Thyroid gland (tissue), 4 donors: ENCODE data around the gene GPNMB. TPM values are rescaled to one million over a fixed set of nuclear protein-coding genes. Genes with fewer than 3 reads are reported as not detected.
A peak's percentile ranks its signal among the peaks of the same experiment; 100 is the strongest.
"Not testable (repeated sequence)": the region's sequence is repeated elsewhere in the genome, so short reads cannot be mapped to it uniquely, and the experiment has no call there.

ENCODE experiments used
- DNase-seq, 2 donors: peaks; one replicate each; pipeline ENCODE4 v3.0.0-alpha.2; 2019
- H3K27ac ChIP-seq, 3 donors: fragments of 200-600 bp; sonication (generic); 1 replicate in 2 of 3; 2 replicates in 1 of 3; pipeline ENCODE4 v1.5.1; 2016 to 2019; ENCODE audit warnings: mild to moderate bottlenecking in 1 of 3, moderate library complexity in 1 of 3
- H3K27me3 ChIP-seq: fragments of 200-600 bp; sonication (generic); one replicate; pipeline ENCODE4 v1.5.1; 2019
- H3K36me3 ChIP-seq, 2 donors: fragments of 200-600 bp; sonication (generic); one replicate each; pipeline ENCODE4 v1.5.1; 2016 to 2019
- H3K4me1 ChIP-seq, 2 donors: fragments of 200-600 bp; sonication (generic); one replicate each; pipeline ENCODE4 v1.5.1; 2017 to 2019
- H3K4me3 ChIP-seq, 3 donors: fragments of 200-600 bp; sonication (generic); replicated peaks in 1 of 3; 1 replicate in 2 of 3; 2 replicates in 1 of 3; pipeline ENCODE4 v1.5.1; 2016; ENCODE audit warnings: mild to moderate bottlenecking in 1 of 3
- H3K9me3 ChIP-seq: fragments of 200-600 bp; sonication (generic); one replicate; pipeline ENCODE4 v1.5.1; 2017
- POLR2A ChIP-seq, 2 donors: fragments of 450-650 bp; IDR thresholded peaks; one replicate each; pipeline ENCODE4 v1.6.1; 2017; ENCODE audit warnings: antibody characterized with exemption in 2 of 2, mild to moderate bottlenecking in 2 of 2, moderate library complexity in 1 of 2
- WGBS, 2 donors: methylation state at CpG; one replicate each; pipeline ENCODE4 v1.1.5; 2017; 5-methylcytosine and 5-hydroxymethylcytosine counted together
- intact Hi-C: fragments of 100-400 bp; cut with DNase I; formaldehyde crosslinking; loops from one replicate; pipeline ENCODE4 v1.15.1; 2023
- total RNA-seq, 4 donors: library from RNA; depleted of rRNA; stranded (reverse); fragments of >200 nt; gene quantifications; one replicate each; pipeline ENCODE4 v1.2.3, GENCODE V29; 2016
- TF ChIP-seq, protein P1 (sequence below), 6 experiments: fragments of 200-600 bp in 3 of 6; fragments of 450-650 bp in 3 of 6; sonication (generic) in 3 of 6; IDR thresholded peaks; one replicate each; pipeline ENCODE4 v1.5.1; 2016 to 2019; ENCODE audit warnings: antibody characterized with exemption in 6 of 6, mild to moderate bottlenecking in 2 of 6, inconsistent platforms in 1 of 6, moderate library complexity in 1 of 6

Gene GPNMB
- total RNA-seq, 4 donors from 2014 or later: 31.4 to 84.8 (median 69.9) TPM

GRCh38 chr7:23299770-23300300 is 53.3 kb downstream of the GPNMB start:
- H3K27me3 ChIP-seq: no peaks in the 10 kb centered on the region
- H3K4me1 ChIP-seq: peaks cover 35 to 46% of the 10 kb centered on the region in 2 donors
- no peaks in the 10 kb centered on the region for H3K9me3 ChIP-seq
- no peak for TF ChIP-seq POLR2A (IDR thresholded peaks at IDR 0.05)
- TF ChIP-seq, protein P1, sequence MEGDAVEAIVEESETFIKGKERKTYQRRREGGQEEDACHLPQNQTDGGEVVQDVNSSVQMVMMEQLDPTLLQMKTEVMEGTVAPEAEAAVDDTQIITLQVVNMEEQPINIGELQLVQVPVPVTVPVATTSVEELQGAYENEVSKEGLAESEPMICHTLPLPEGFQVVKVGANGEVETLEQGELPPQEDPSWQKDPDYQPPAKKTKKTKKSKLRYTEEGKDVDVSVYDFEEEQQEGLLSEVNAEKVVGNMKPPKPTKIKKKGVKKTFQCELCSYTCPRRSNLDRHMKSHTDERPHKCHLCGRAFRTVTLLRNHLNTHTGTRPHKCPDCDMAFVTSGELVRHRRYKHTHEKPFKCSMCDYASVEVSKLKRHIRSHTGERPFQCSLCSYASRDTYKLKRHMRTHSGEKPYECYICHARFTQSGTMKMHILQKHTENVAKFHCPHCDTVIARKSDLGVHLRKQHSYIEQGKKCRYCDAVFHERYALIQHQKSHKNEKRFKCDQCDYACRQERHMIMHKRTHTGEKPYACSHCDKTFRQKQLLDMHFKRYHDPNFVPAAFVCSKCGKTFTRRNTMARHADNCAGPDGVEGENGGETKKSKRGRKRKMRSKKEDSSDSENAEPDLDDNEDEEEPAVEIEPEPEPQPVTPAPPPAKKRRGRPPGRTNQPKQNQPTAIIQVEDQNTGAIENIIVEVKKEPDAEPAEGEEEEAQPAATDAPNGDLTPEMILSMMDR (IDR thresholded peaks at IDR 0.05): no peak
- H3K27ac ChIP-seq: peak overlapping the region in 2 of 3 donors; percentile 79 to 80
- no peak for DNase-seq
- peak overlapping the region; percentile 56 to 78 (median 71) for H3K4me3 ChIP-seq
- intact Hi-C loops: no loop called here
- WGBS, 2 donors: 13 to 17% methylated on average over 12 of the region's 12 CpGs
- H3K36me3 ChIP-seq: no peaks in the 10 kb centered on the region

DNA sequence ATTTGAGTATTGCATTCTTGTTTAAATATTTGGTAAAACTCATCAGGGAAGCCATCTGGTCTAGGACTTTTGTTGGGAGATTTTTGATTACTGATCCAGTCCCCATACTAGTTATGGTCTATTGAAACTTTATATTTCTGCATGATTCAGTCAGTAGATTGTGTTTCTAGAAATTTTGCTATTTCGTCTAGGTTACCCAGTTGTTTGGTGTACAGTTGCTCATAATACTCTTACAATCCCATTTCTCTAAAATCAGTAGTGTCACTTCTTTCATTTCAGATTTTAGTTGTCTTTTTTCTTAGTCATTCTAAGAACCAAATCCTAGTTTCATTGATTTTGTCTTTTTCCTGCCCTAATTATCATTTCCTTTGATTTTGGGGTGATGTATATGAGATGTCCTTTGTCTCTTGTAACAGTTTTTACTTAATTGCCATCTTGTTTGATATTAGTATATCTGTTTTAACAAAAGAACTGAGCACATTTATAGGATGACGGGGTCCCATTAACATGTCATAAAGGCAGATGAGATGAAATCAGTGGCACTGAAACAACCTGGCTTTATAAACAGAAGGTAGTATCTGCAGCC is 60.5 kb downstream of the GPNMB start:
- no peaks in the 10 kb centered on the region for H3K9me3 ChIP-seq
- peaks cover 4 to 18% of the 10 kb centered on the region in 2 donors for H3K36me3 ChIP-seq
- H3K4me1 ChIP-seq: peaks cover 8 to 23% of the 10 kb centered on the region in 2 donors
- no peak overlapping the region for H3K4me3 ChIP-seq
- DNase-seq: no peak
- no peak for TF ChIP-seq POLR2A (IDR thresholded peaks at IDR 0.05)
- TF ChIP-seq, protein P1 (IDR thresholded peaks at IDR 0.05): no peak
- intact Hi-C loops: no loop called here
- no peaks in the 10 kb centered on the region for H3K27me3 ChIP-seq
- no peak overlapping the region for H3K27ac ChIP-seq
- 94% methylated on average over 2 of the region's 2 CpGs for WGBS, 2 donors

DNA sequence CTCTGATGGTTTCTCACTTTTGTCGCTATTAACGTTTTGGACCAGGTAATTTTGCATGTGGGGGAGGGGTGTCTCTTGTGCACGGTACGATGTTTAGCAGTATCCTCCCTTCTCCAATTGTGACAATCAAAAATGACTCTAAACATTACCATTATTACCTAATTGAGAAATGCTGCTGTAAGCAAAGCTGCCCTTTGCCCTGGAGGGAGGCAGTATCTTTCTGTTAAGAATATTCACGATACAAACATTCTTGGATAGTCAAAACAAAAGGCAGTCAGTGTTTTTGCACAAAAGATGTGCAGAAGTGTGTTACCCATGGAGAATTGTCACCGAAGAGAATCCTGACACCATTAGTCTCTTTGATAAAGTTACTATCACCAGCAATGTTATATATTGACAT is 62.2 kb downstream of the GPNMB start:
- H3K9me3 ChIP-seq: no peaks in the 10 kb centered on the region
- TF ChIP-seq, protein P1 (IDR thresholded peaks at IDR 0.05): no peak
- TF ChIP-seq POLR2A (IDR thresholded peaks at IDR 0.05): no peak
- intact Hi-C loops: no loop called here
- H3K27ac ChIP-seq: no peak overlapping the region
- 91 to 92% methylated on average over 6 of the region's 6 CpGs for WGBS, 2 donors
- peaks cover 0 to 23% of the 10 kb centered on the region in 2 donors for H3K4me1 ChIP-seq
- DNase-seq: no peak
- peaks cover 4 to 18% of the 10 kb centered on the region in 2 donors for H3K36me3 ChIP-seq
- H3K27me3 ChIP-seq: no peaks in the 10 kb centered on the region
- H3K4me3 ChIP-seq: no peak overlapping the region

- Histone ChIP-seq H3K36me3 (peaks cover 4 to 18% of the 10 kb centered on the region in 2 donors), H3K4me1 (peaks cover 0 to 19% of the 10 kb centered on the region in 2 donors)
- H3K4me3 ChIP-seq, intact Hi-C loops, DNase-seq, H3K27me3 ChIP-seq, H3K9me3 ChIP-seq, H3K27ac ChIP-seq: not testable (repeated sequence)
- 84 to 96% methylated on average over 2 of the region's 2 CpGs for WGBS, 2 donors
Measured at GRCh38 chr7:23312141-23312540, 65.6 kb downstream of the GPNMB start.

DNA sequence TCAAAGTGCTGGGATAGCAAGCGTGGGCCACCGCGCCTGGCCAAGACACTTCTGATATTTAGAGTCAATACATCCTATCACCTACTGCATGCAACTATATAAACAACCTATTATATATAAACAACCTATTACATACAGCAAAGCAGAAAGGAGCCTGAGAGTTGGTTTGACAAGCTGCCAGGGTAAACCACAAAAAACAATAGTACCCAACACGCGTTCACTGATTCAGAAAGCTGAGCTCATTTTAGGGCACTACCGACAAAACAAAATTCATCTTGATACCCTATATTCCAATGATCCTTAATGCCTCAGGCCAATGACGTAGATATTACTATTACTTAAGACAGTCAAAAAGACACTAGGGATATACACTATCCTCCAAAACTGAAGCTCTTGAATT is 68.8 kb downstream of the GPNMB start:
- intact Hi-C loops: no loop called here
- no peak overlapping the region for H3K4me3 ChIP-seq

More for the DNA sequence above, 68.8 kb downstream of the GPNMB start:
- no peaks in the 10 kb centered on the region for H3K36me3 ChIP-seq
- peaks cover 0 to 19% of the 10 kb centered on the region in 2 donors for H3K4me1 ChIP-seq
- H3K9me3 ChIP-seq: no peaks in the 10 kb centered on the region
- DNase-seq: no peak
- WGBS, 2 donors: 81 to 89% methylated on average over 7 of the region's 7 CpGs
- H3K27ac ChIP-seq: no peak overlapping the region
- TF ChIP-seq POLR2A (IDR thresholded peaks at IDR 0.05): no peak
- H3K27me3 ChIP-seq: no peaks in the 10 kb centered on the region

Other genes with a start within 250 kb of the GPNMB start
- 10 to 100 TPM; 18.5 to 38.7 (median 23.4) TPM for gene HYCC1, start 232.6 kb upstream of the GPNMB start, total RNA-seq
- 10 to 100 TPM; 20.3 to 35.0 (median 27.2) TPM for gene KLHL7, start 141.0 kb upstream of the GPNMB start, total RNA-seq
- 10 to 100 TPM; 34.2 to 55.8 (median 45.4) TPM for gene NUP42, start 64.7 kb upstream of the GPNMB start, total RNA-seq
- 100 to 1,000 TPM in 2 of 4 donors, 10 to 100 TPM in 2; 76.1 to 211 (median 95.7) TPM for gene MALSU1, start 52.6 kb downstream of the GPNMB start, total RNA-seq
- gene IGF2BP3, start 223.7 kb downstream of the GPNMB start, total RNA-seq: 1 to 10 TPM in 3 of 4 donors, under 1 TPM in 1; 0.67 to 5.2 (median 3.4) TPM